ENCODE results near the gene CFAP210. TPM values are rescaled to one million over a fixed set of nuclear protein-coding genes. Genes with fewer than 3 reads are reported as not detected.
A peak's percentile ranks its signal among the peaks of the same experiment; 100 is the strongest.

Gene CFAP210
- total and polyA plus RNA-seq, 2 experiments from 2014 or later, result 3.7 TPM; not detected in 1

GRCh38 chr2:169711751-169712509 is 17.7 kb upstream of the CFAP210 start:
- Histone ChIP-seq H3K79me2 (replicated peaks; ENCODE audit: insufficient read depth) (no peaks in the 10 kb centered on the region), H2AFZ (no peak overlapping the region), H3K36me3 (ENCODE audit: insufficient read depth) (0 out of 2 replicates have a peak, but pooled peaks cover 3% of the 10 kb centered on the region), H3K4me3 (no peak overlapping the region), H3F3A (replicated peaks; ENCODE audit: low read depth) (no peaks in the 10 kb centered on the region), H3K27me3 (ENCODE audit: insufficient read depth) (no peaks in the 10 kb centered on the region), H3K4me1 (ENCODE audit: insufficient read depth) (no peaks in the 10 kb centered on the region), H3K27ac (ENCODE audit: low read depth) (no peak overlapping the region), H4K20me1 (replicated peaks; ENCODE audit: insufficient read depth) (0 out of 2 replicates have a peak, but pooled peaks cover 4% of the 10 kb centered on the region), H3K4me2 (no peak overlapping the region), H3K9me2 (ENCODE audit: insufficient read depth) (no peaks in the 10 kb centered on the region)
- Mint-ChIP-seq H3K4me1 (peaks cover 7% of the 10 kb centered on the region; the same call in 1 of the 3 replicates), H3K4me3 (no peak overlapping the region), H3K27me3 (ENCODE audit: insufficient read depth, low read depth, poor library complexity) (peaks cover 5% of the 10 kb centered on the region), H3K9me3 (peaks cover 9% of the 10 kb centered on the region; the same call in 2 of the 3 replicates), H3K36me3 (ENCODE audit: low read depth) (peaks cover 19% of the 10 kb centered on the region), H3K27ac (peak overlapping the region; percentile 69; the same call in 1 of the 2 replicates)
- DNase-seq (ENCODE audit: low spot score) (peak; percentile 58), ATAC-seq (no peak)
- TF ChIP-seq ZNF114 (CRISPR knock-in tag; IDR thresholded peaks at IDR 0.05) (no peak), CTCF (conservative IDR thresholded peaks at IDR 0.05; ENCODE audit: low read depth in 2 of 2) (no peak), JUNB (IDR thresholded peaks at IDR 0.05; ENCODE audit: unreplicated experiment) (no peak), ZNF462 (CRISPR knock-in tag; IDR thresholded peaks at IDR 0.05) (no peak), ZNF331 (CRISPR knock-in tag; IDR thresholded peaks at IDR 0.05; ENCODE audit: low read depth) (no peak), CREB1 (CRISPR knock-in tag; IDR thresholded peaks at IDR 0.05; ENCODE audit: low read depth) (no peak), NANOG (IDR thresholded peaks at IDR 0.05; ENCODE audit: borderline replicate concordance) (no peak), EZH2phosphoT487 (IDR thresholded peaks at IDR 0.05; ENCODE audit: unreplicated experiment) (no peak), STAT1 (IDR thresholded peaks at IDR 0.05; ENCODE audit: unreplicated experiment) (no peak), EZH2 (IDR thresholded peaks at IDR 0.05; ENCODE audit: low read depth, unreplicated experiment) (no peak), POLR2AphosphoS5 (IDR thresholded peaks at IDR 0.05; ENCODE audit: low read depth) (no peak)
